ENCODE measurements around the gene AGRP.
"Not testable (repeated sequence)": the region's sequence is repeated elsewhere in the genome, so short reads cannot be mapped to it uniquely, and the experiment has no call there.

AGRP gene

DNA sequence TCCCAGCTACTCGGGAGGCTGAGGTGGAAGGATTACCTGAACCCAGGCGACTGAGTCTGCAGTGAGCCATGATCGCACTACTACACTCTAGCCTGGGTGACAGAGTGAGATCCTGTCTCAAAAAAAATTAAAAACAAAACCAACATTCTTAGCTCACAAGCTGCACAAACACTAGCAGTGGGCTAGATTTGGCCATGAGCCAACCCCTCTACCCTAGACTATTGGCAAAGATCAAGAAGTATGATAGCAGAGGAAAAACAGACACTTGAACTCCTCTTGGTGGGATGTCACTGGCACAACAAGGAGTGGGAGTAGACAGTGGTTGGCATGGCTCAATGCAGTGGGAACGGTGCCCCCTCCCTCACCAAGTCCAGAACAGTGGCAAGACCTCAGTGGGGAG, 25.7 kb upstream of the AGRP start:
- no peak for TF ChIP-seq Cebpa-rat (IDR thresholded peaks at IDR 0.05)
- H3K27me3 ChIP-seq: no peaks in the 10 kb centered on the region
- no peaks in the 10 kb centered on the region for H3K36me3 ChIP-seq
- no peaks in the 10 kb centered on the region for H3K9me3 ChIP-seq (replicated peaks in 1 of 11)
- H3K9ac ChIP-seq: no peak overlapping the region
- peaks cover 21 to 61% (median 38%) of the 10 kb centered on the region in 10 experiments for H3K4me1 ChIP-seq
- H3K4me3 ChIP-seq: no peak overlapping the region
- peak overlapping the region in 3 of 11 experiments; percentile 4 to 29 (median 12); a peak in 4 of 22 replicates for H3K4me2 ChIP-seq
- H3K27ac ChIP-seq: 0 out of 22 replicates have a peak overlapping the region, but pooled peaks of 1 of the 11 experiments have one; percentile 2
- no peaks in the 10 kb centered on the region for H4K20me1 ChIP-seq

GRCh38 chr16:67506468-67506867, 23.1 kb upstream of the AGRP start:
- no peaks in the 10 kb centered on the region for H3K27me3 ChIP-seq
- H3K4me1 ChIP-seq: peaks cover 24 to 73% (median 44%) of the 10 kb centered on the region in 10 experiments
- peak overlapping the region in 2 of 11 experiments; percentile 7 to 20; a peak in 2 of 22 replicates for H3K9ac ChIP-seq
- no peaks in the 10 kb centered on the region for H3K9me3 ChIP-seq (replicated peaks in 1 of 11)
- no peak overlapping the region for H3K4me3 ChIP-seq
- TF ChIP-seq Cebpa-rat (IDR thresholded peaks at IDR 0.05): no peak
- peaks cover 0 to 3% (median 0%) of the 10 kb centered on the region in 11 experiments; a peak in 2 of 22 replicates for H3K36me3 ChIP-seq
- H3K27ac ChIP-seq: peak overlapping the region in 5 of 11 experiments; percentile 42 to 71 (median 51); a peak in 7 of 22 replicates
- no peaks in the 10 kb centered on the region for H4K20me1 ChIP-seq
- H3K4me2 ChIP-seq: peak overlapping the region in 5 of 11 experiments; percentile 42 to 88 (median 66); a peak in 8 of 22 replicates

DNA sequence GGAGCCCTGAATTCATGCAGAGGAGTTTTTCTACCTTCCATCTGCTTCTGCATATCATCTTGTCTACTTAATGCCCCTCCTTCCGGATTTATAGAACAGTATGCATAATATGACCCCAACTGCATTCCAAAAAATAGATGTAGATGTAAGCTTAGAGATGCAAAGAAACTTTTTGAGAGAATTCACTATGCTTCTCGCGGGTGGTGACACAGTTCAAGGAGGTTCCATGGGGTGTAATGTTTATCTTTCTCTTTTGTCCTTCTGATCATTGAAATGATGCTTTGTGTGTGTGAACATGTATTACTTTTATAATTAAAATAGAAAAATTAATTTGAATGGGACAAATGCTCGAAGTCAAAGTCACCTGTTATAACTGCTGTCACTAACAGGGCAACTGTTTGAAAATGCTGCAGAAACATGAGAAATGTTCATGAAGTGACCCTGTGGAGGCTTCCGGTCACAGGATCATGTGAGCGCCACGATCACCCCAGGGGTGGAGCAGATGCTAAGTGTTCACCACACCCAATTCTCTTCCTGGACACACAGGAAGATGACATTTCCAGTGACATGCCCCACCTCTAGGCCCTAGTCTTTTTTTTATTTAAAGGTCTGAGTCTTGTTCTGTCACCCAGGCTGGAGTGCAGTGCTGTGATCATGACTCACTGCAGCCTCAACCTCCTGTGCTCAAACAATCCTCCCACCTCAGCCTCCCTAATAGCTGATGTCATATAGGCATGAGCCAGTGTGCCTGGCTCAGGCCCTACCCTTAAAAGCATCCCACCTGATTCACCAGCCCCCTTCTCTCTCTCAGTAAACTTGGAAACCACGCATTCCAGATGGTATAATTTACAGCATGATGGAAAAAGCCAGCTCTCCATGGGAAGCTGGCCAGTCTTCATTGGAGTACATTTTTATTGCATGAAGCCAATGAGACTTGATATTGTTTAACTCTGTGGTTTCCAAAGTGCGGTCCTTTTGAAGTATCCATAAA, 21.0 kb upstream of the AGRP start:
- Histone ChIP-seq H3K9me3 (replicated peaks in 1 of 11) (no peaks in the 10 kb centered on the region), H3K4me2 (peak overlapping the region; percentile 65 to 91 (median 77)), H3K9ac (peak overlapping the region in 7 of 11 experiments; percentile 7 to 51 (median 24); a peak in 6 of 22 replicates), H3K36me3 (peaks cover 0 to 10% (median 0%) of the 10 kb centered on the region in 11 experiments; a peak in 5 of 22 replicates), H4K20me1 (no peaks in the 10 kb centered on the region), H3K4me1 (peaks cover 24 to 84% (median 42%) of the 10 kb centered on the region in 10 experiments), H3K27ac (peak overlapping the region; percentile 27 to 78 (median 58); a peak in 18 of 22 replicates), H3K4me3 (no peak overlapping the region), H3K27me3 (no peaks in the 10 kb centered on the region)
- TF ChIP-seq Cebpa-rat (IDR thresholded peaks at IDR 0.05): no peak

DNA sequence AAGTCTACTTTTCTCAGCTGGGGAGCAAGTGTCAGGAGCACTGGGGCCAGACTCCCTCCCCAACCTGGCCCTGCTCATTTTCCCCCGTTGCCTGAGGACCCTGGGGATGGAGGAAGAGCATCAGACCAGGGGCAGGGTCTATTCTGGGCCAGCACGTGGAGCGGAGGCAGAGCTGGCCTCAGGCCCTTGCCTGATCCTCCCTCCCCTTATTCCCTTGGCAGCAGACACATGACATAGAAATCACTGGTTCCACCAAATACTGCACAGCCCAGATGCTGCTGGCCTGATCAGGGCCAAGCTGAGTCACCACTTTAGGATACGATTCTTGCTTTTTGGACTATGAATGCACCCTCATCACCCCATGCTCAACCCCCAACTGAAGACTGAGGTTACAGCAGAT, 15.8 kb upstream of the AGRP start:
- Histone ChIP-seq H3K27me3 (no peaks in the 10 kb centered on the region), H3K36me3 (peaks cover 0 to 45% (median 0%) of the 10 kb centered on the region in 11 experiments; a peak in 5 of 22 replicates), H3K27ac (peak overlapping the region in 5 of 11 experiments; percentile 0 to 38 (median 7); a peak in 4 of 22 replicates), H3K4me3 (no peak overlapping the region), H3K9ac (peak overlapping the region in 2 of 11 experiments; percentile 27 to 29; a peak in 1 of 22 replicates), H4K20me1 (no peaks in the 10 kb centered on the region), H3K9me3 (replicated peaks in 1 of 11) (no peaks in the 10 kb centered on the region), H3K4me1 (peaks cover 38 to 86% (median 60%) of the 10 kb centered on the region in 10 experiments), H3K4me2 (peak overlapping the region in 4 of 11 experiments; percentile 17 to 68 (median 24); a peak in 6 of 22 replicates)
- TF ChIP-seq Cebpa-rat (IDR thresholded peaks at IDR 0.05): no peak

- TF ChIP-seq Cebpa-rat (IDR thresholded peaks at IDR 0.05): peak in 3 of 11 experiments; percentile 19 to 68 (median 57); a peak in 4 of 22 replicates
- Histone ChIP-seq H4K20me1 (no peaks in the 10 kb centered on the region), H3K9ac (peak overlapping the region; percentile 79 to 96 (median 91)), H3K9me3 (replicated peaks in 1 of 11) (peaks cover 0 to 10% (median 5%) of the 10 kb centered on the region in 11 experiments; a peak in 8 of 22 replicates), H3K27me3 (no peaks in the 10 kb centered on the region), H3K36me3 (peaks cover 0 to 10% (median 0%) of the 10 kb centered on the region in 11 experiments; a peak in 4 of 22 replicates), H3K27ac (peak overlapping the region; percentile 91 to 100 (median 99)), H3K4me3 (peak overlapping the region in 2 of 10 experiments; percentile 15 to 27; a peak in 4 of 20 replicates), H3K4me1 (peaks cover 94 to 99% (median 98%) of the 10 kb centered on the region in 10 experiments), H3K4me2 (peak overlapping the region; percentile 80 to 99 (median 97))
Observed at GRCh38 chr16:67490335-67491096, 7.2 kb upstream of the AGRP start.

- Histone ChIP-seq H3K4me2 (peak overlapping the region; percentile 80 to 99 (median 97)), H3K9me3 (replicated peaks in 1 of 11) (peaks cover 0 to 10% (median 5%) of the 10 kb centered on the region in 11 experiments; a peak in 8 of 22 replicates), H3K4me1 (peaks cover 96 to 99% (median 98%) of the 10 kb centered on the region in 10 experiments), H3K9ac (peak overlapping the region; percentile 79 to 96 (median 91)), H3K4me3 (peak overlapping the region in 9 of 10 experiments; percentile 1 to 50 (median 20); a peak in 9 of 20 replicates), H4K20me1 (no peaks in the 10 kb centered on the region), H3K36me3 (peaks cover 0 to 12% (median 5%) of the 10 kb centered on the region in 11 experiments; a peak in 10 of 22 replicates), H3K27ac (peak overlapping the region; percentile 91 to 100 (median 99)), H3K27me3 (no peaks in the 10 kb centered on the region)
- TF ChIP-seq Cebpa-rat (IDR thresholded peaks at IDR 0.05): no peak
Observed at GRCh38 chr16:67489401-67490083, 6.2 kb upstream of the AGRP start.

DNA sequence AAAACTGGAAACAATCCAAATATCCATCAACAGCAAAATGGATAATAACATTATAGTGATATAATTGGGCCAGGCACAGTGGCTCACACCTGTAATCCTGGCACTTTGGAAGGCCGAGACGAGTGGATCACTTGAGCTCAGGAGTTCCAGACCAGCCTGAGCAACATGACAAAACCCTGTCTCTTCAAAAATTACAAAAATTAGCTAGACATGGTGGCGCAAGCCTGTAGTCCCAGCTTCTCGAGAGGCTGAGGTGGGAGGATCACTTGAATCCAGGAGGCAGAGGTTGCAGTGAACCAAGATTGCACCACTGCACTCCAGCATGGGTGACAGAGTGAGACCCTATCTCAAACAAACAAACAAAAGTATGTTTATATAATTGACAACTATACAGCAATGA, 4.2 kb upstream of the AGRP start:
- Histone ChIP-seq H3K27ac (peak overlapping the region; percentile 57 to 100 (median 99)), H3K4me1 (peaks cover 97 to 99% (median 98%) of the 10 kb centered on the region in 10 experiments), H3K36me3 (peaks cover 0 to 20% (median 5%) of the 10 kb centered on the region in 11 experiments; a peak in 9 of 22 replicates), H3K4me2 (peak overlapping the region; percentile 83 to 99 (median 96)), H3K9ac (peak overlapping the region; percentile 68 to 96 (median 91); a peak in 21 of 22 replicates), H3K4me3 (peak overlapping the region in 2 of 10 experiments; percentile 23 to 46; a peak in 2 of 20 replicates)
- not testable (repeated sequence) for H3K27me3 ChIP-seq; H3K9me3 ChIP-seq (replicated peaks in 1 of 11); H4K20me1 ChIP-seq
